NOMO-1 (cell line): ENCODE results near the gene GPATCH8.
A peak's percentile ranks its signal among the peaks of the same experiment; 100 is the strongest.

Experiments
- DNase-seq, 2 experiments: peaks; one replicate each; lab custom pipeline; 2025; ENCODE audit not compliant: unreplicated experiment in 2 of 2; lab: John Stamatoyannopoulos, UW

The GPATCH8 gene

GRCh38 chr17:44359458-44360143 lies 143.6 kb downstream of the GPATCH8 start:
- no peak for DNase-seq

- DNase-seq, result no peak
Observed at GRCh38 chr17:44359006-44359405, 144.2 kb downstream of the GPATCH8 start.

- no peak for DNase-seq
Observed at GRCh38 chr17:44358066-44358465, 145.1 kb downstream of the GPATCH8 start.

GRCh38 chr17:44356241-44356640 lies 147.0 kb downstream of the GPATCH8 start:
- DNase-seq, result no peak

- DNase-seq, result no peak
Observed at GRCh38 chr17:44355642-44356099, 147.5 kb downstream of the GPATCH8 start.

- DNase-seq, result peak; percentile 26 to 29
Observed at GRCh38 chr17:44354582-44355561, 148.3 kb downstream of the GPATCH8 start.

- no peak for DNase-seq
Observed at GRCh38 chr17:44353672-44354331, 149.4 kb downstream of the GPATCH8 start.

- no peak for DNase-seq
Observed at GRCh38 chr17:44352828-44353671, 150.2 kb downstream of the GPATCH8 start.

- no peak for DNase-seq
Observed at GRCh38 chr17:44351961-44352827, 151.0 kb downstream of the GPATCH8 start.

GRCh38 chr17:44351464-44351863 lies 151.7 kb downstream of the GPATCH8 start:
- no peak for DNase-seq

- peak; percentile 16 to 50 for DNase-seq
Observed at GRCh38 chr17:44350733-44351226, 152.4 kb downstream of the GPATCH8 start.

GRCh38 chr17:44349553-44350070 lies 153.6 kb downstream of the GPATCH8 start:
- no peak for DNase-seq

GRCh38 chr17:44348988-44349364 lies 154.2 kb downstream of the GPATCH8 start:
- DNase-seq, result no peak

- DNase-seq, result peak; percentile 90 to 98
Observed at GRCh38 chr17:44348234-44348987, 154.8 kb downstream of the GPATCH8 start.
